GM12878 (cell line): ENCODE measurements around the gene TMEM79. TPM values are rescaled to one million over a fixed set of nuclear protein-coding genes. Genes with fewer than 3 reads are reported as not detected.

Source experiments
- ATAC-seq: fragments of 200-7000 bp; cut with Tn5 transposase; 3 replicates; pipeline ENCODE4 v1.9.1; 2020; ENCODE audit warnings: mild to moderate bottlenecking, moderate library complexity
- BruUV-seq: library from RNA; stranded (reverse); fragments of 400-500 nt; replicated peaks from 2 replicates; lab custom pipeline; 2021; lab: Mats Ljungman, UMichigan
- CTCF ChIA-PET: fragments of 300-600 bp; sonication (Branson Sonifier 250); formaldehyde crosslinking; extraction: SDS; loops from one replicate; lab custom pipeline; 2021; ENCODE audit warnings: inconsistent platforms; lab: Yijun Ruan, JAX
- POLR2A ChIA-PET: fragments of 350-600 bp; formaldehyde crosslinking; extraction: SDS; loops from one replicate; lab custom pipeline; 2021; ENCODE audit warnings: inconsistent platforms; lab: Charles Lee
- RAD21 ChIA-PET: fragments of 300-600 bp; sonication (Branson Sonifier 250); formaldehyde crosslinking; loops from one replicate; lab custom pipeline; 2023; ENCODE audit warnings: antibody characterized with exemption; ENCODE audit not compliant: unreplicated experiment; lab: Charles Lee
- SMC1A ChIA-PET: fragments of 300-600 bp; sonication (Branson Sonifier 250); formaldehyde crosslinking; loops from one replicate; lab custom pipeline; 2023; ENCODE audit not compliant: unreplicated experiment, uncharacterized antibody; lab: Charles Lee
- DNase-seq: peaks from one replicate; pipeline ENCODE4 v3.0.0-alpha.2; 2011; ENCODE audit warnings: low read depth, low spot score
- FAIRE-seq: peaks from 3 replicates; lab custom pipeline; 2011; peaks lifted over from hg19 to GRCh38; lab: Jason Lieb, UNC
- H2AFZ ChIP-seq: 2 replicates; pipeline ENCODE4 v1.6.0; 2011; ENCODE audit warnings: low read depth, low read length, control low read depth; ENCODE audit not compliant: control insufficient read depth
- H3K27ac ChIP-seq: 2 replicates; pipeline ENCODE4 v1.5.1; 2011; ENCODE audit warnings: control low read depth; ENCODE audit not compliant: control insufficient read depth, insufficient read depth
- H3K27me3 ChIP-seq, 2 experiments: replicated peaks in 1 of 2; 2 replicates each; pipeline versions ENCODE4 v1.6.0 to v1.6.1; 2011; ENCODE audit warnings: low read length in 1 of 2; ENCODE audit not compliant: control insufficient read depth in 2 of 2, insufficient read depth in 2 of 2
- H3K36me3 ChIP-seq, 2 experiments: 2 replicates each; pipeline ENCODE4 v1.5.1; 2011; ENCODE audit warnings: low read length in 1 of 2; ENCODE audit not compliant: control insufficient read depth in 2 of 2, insufficient read depth in 2 of 2
- H3K4me1 ChIP-seq: 2 replicates; pipeline ENCODE4 v1.6.1; 2011; ENCODE audit warnings: mild to moderate bottlenecking, low read length, moderate library complexity, mixed read lengths; ENCODE audit not compliant: control insufficient read depth, insufficient read depth
- H3K4me2 ChIP-seq: 2 replicates; pipeline ENCODE4 v1.6.0; 2011; ENCODE audit warnings: control low read depth; ENCODE audit not compliant: control insufficient read depth, insufficient read depth
- H3K4me3 ChIP-seq: fragments of 200-600 bp; sonication (generic); 2 replicates; pipeline ENCODE4 v1.5.1; 2016
- H3K79me2 ChIP-seq: 2 replicates; pipeline ENCODE4 v1.6.0; 2011; ENCODE audit warnings: low read length; ENCODE audit not compliant: control insufficient read depth, insufficient read depth
- H3K9ac ChIP-seq: 2 replicates; pipeline ENCODE4 v1.8.0; 2011; ENCODE audit warnings: low read length, control low read depth, mixed read lengths; ENCODE audit not compliant: control insufficient read depth, insufficient read depth
- H3K9me3 ChIP-seq: replicated peaks from 3 replicates; pipeline ENCODE4 v1.5.1; 2011; ENCODE audit warnings: mild to moderate bottlenecking, low read length; ENCODE audit not compliant: control insufficient read depth, insufficient read depth
- H4K20me1 ChIP-seq: 2 replicates; pipeline ENCODE4 v1.6.0; 2011; ENCODE audit not compliant: control insufficient read depth, insufficient read depth
- BCLAF1 ChIP-seq: fragments of 450-650 bp; IDR thresholded peaks from 2 replicates; pipeline ENCODE4 v1.6.1; 2017; ENCODE audit warnings: antibody characterized with exemption, mild to moderate bottlenecking, moderate library complexity
- CREM ChIP-seq: IDR thresholded peaks from 2 replicates; pipeline ENCODE4 v1.6.1; 2014; ENCODE audit warnings: antibody characterized with exemption, low read depth
- CTCF ChIP-seq, 3 experiments: IDR thresholded peaks in 2 of 3; conservative IDR thresholded peaks in 1 of 3; 2 replicates each; pipeline ENCODE4 v1.5.1; 2011; ENCODE audit warnings: low read depth in 3 of 3, low read length in 3 of 3, mild to moderate bottlenecking in 3 of 3, control low read depth in 2 of 3, moderate library complexity in 2 of 3, inconsistent platforms in 1 of 3, mixed read lengths in 1 of 3; ENCODE audit not compliant: control insufficient read depth in 2 of 3, insufficient read depth in 1 of 3; ENCODE audit errors: extremely low read depth in 1 of 3
- FOXM1 ChIP-seq: IDR thresholded peaks from 2 replicates; pipeline ENCODE4 v1.6.1; 2012; ENCODE audit warnings: low read depth, mild to moderate bottlenecking, inconsistent platforms, low read length, moderate library complexity
- PAX8 ChIP-seq: fragments of 450-650 bp; IDR thresholded peaks from 2 replicates; pipeline ENCODE4 v1.6.1; 2017; ENCODE audit warnings: mild to moderate bottlenecking, moderate library complexity
- SUZ12 ChIP-seq: fragments of 200-600 bp; sonication (generic); IDR thresholded peaks from one replicate; pipeline ENCODE4 v1.6.1; 2018; ENCODE audit warnings: antibody characterized with exemption, mild to moderate bottlenecking; ENCODE audit not compliant: unreplicated experiment
- WRNIP1 ChIP-seq: IDR thresholded peaks from 2 replicates; pipeline ENCODE4 v1.6.1; 2011; ENCODE audit warnings: low read depth, low read length, improper control_type of control experiment, borderline replicate concordance
- ZNF217 ChIP-seq: fragments of 450-650 bp; IDR thresholded peaks from 2 replicates; pipeline ENCODE4 v1.6.1; 2017; ENCODE audit warnings: antibody characterized with exemption, mild to moderate bottlenecking
- ZNF274 ChIP-seq: IDR thresholded peaks from one replicate; pipeline ENCODE4 v1.8.0; 2011; ENCODE audit not compliant: insufficient read length, insufficient read depth
- WGBS: methylation state at CpG from one replicate; pipeline ENCODE4 v1.1.6; 2016; ENCODE audit warnings: low lambda C conversion rate; ENCODE audit not compliant: insufficient replicate concordance, insufficient coverage; ENCODE audit errors: missing lambda C conversion rate; 5-methylcytosine and 5-hydroxymethylcytosine counted together
- in situ Hi-C: fragments of 300-500 bp; cut with MboI; formaldehyde crosslinking; loops from 9 replicates; pipeline ENCODE4 v1.14.3; 2018; ENCODE audit warnings: mixed read lengths
- intact Hi-C: fragments of 100-400 bp; cut with micrococcal nuclease; formaldehyde crosslinking; loops from one replicate; pipeline ENCODE4 v1.14.2; 2022; ENCODE audit not compliant: unreplicated experiment
- polyA plus RNA-seq, 11 experiments: library from polyadenylated mRNA; depleted of rRNA in 4 of 11; unstranded in 6 of 11; stranded (reverse) in 5 of 11; fragments of >200 nt; fragmentation: Nextera tagmentation in 4 of 11; fragmentation: Illumina TruSeq in 1 of 11; extraction: Ambion mirVana in 4 of 11; extraction: Trizol in 1 of 11; gene quantifications; 1 replicate in 1 of 11; 2 replicates in 10 of 11; pipeline versions ENCODE4 v1.2.1 to v1.2.3, GENCODE V29; 2011 to 2016; ENCODE audit warnings: inconsistent platforms in 2 of 11, missing spikeins in 2 of 11, low read depth in 1 of 11
- total RNA-seq, 4 experiments: library from RNA; depleted of rRNA in 3 of 4; stranded (reverse); fragments of >200 nt in 3 of 4; fragmentation: Illumina TruSeq in 1 of 4; extraction: Trizol in 1 of 4; gene quantifications; 2 replicates each; pipeline versions ENCODE4 v1.2.1 to v1.2.3, GENCODE V29; 2013 to 2021
- TF ChIP-seq, protein P1 (sequence below): IDR thresholded peaks from 2 replicates; pipeline ENCODE4 v1.6.1; 2012; ENCODE audit warnings: low read length, inconsistent platforms
- TF ChIP-seq, protein P2 (sequence below): fragments of 450-650 bp; IDR thresholded peaks from 2 replicates; pipeline ENCODE4 v1.6.1; 2014; ENCODE audit warnings: mild to moderate bottlenecking

TMEM79 gene
- total and polyA plus RNA-seq, 10 of the 15 experiments (the other 5 are each of a cell fraction or from before 2014, with no cell fraction given) = 0.47 to 5.2 (median 3.8) TPM

DNA sequence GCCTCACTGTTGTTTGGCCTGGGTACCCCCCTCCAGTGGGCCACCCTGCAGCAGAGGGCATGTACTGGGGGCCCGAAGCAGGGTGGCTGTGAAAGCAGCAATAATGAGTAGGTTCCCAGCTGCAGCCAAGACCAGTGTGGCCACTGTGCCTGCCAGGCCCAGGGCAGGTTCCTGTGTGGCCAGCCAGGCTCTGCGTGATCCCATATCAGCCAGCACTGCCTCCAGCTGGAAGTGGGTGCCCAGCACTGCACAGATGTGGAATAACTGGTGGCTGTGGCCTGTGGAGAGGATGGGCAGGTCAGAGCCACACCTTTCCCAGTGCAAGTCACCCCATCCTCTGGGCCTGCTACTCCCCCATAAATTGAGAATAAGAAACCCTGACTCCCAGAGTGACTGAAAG is 40.0 kb upstream of the TMEM79 start:
- ChIA-PET RAD21 (no interaction called here), POLR2A (no interaction called here), CTCF (no interaction called here), SMC1A (no interaction called here)
- no peaks in the 10 kb centered on the region for H3K27me3 ChIP-seq
- in situ Hi-C loops = no loop called here
- H4K20me1 ChIP-seq = no peaks in the 10 kb centered on the region
- no peaks in the 10 kb centered on the region for H3K9me3 ChIP-seq
- no TSS peak for BruUV-seq
- H3K4me2 ChIP-seq = no peak overlapping the region
- WGBS = 93% methylated on average over 2 of the region's 2 CpGs
- no peak overlapping the region for H2AFZ ChIP-seq
- FAIRE-seq (no peak), ATAC-seq (no peak), DNase-seq (no peak)
- H3K4me3 ChIP-seq = no peak overlapping the region
- H3K9ac ChIP-seq = no peak overlapping the region
- peaks cover 25% of the 10 kb centered on the region for H3K4me1 ChIP-seq
- intact Hi-C loops = no loop called here
- TF ChIP-seq, protein P1, sequence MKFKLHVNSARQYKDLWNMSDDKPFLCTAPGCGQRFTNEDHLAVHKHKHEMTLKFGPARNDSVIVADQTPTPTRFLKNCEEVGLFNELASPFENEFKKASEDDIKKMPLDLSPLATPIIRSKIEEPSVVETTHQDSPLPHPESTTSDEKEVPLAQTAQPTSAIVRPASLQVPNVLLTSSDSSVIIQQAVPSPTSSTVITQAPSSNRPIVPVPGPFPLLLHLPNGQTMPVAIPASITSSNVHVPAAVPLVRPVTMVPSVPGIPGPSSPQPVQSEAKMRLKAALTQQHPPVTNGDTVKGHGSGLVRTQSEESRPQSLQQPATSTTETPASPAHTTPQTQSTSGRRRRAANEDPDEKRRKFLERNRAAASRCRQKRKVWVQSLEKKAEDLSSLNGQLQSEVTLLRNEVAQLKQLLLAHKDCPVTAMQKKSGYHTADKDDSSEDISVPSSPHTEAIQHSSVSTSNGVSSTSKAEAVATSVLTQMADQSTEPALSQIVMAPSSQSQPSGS = no peak
- TF ChIP-seq CREM (no peak), ZNF274 (no peak), FOXM1 (no peak), CTCF (IDR thresholded peaks at IDR 0.05 in 2 of 3, conservative IDR thresholded peaks at IDR 0.05 in 1 of 3; ENCODE audit: control insufficient read depth in 2 of 3, extremely low read depth in 1 of 3, insufficient read depth in 1 of 3, low read depth in 3 of 3, low read length in 3 of 3) (no peak), SUZ12 (no peak), BCLAF1 (no peak), WRNIP1 (no peak), PAX8 (no peak), ZNF217 (no peak)
- TF ChIP-seq, protein P2, sequence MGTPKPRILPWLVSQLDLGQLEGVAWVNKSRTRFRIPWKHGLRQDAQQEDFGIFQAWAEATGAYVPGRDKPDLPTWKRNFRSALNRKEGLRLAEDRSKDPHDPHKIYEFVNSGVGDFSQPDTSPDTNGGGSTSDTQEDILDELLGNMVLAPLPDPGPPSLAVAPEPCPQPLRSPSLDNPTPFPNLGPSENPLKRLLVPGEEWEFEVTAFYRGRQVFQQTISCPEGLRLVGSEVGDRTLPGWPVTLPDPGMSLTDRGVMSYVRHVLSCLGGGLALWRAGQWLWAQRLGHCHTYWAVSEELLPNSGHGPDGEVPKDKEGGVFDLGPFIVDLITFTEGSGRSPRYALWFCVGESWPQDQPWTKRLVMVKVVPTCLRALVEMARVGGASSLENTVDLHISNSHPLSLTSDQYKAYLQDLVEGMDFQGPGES = no peak
- peaks cover 4% of the 10 kb centered on the region in 2 experiments for H3K36me3 ChIP-seq
- no peak overlapping the region for H3K27ac ChIP-seq
- H3K79me2 ChIP-seq = no peaks in the 10 kb centered on the region
